ENCODE measurements around the gene GPX4. TPM values are rescaled to one million over a fixed set of nuclear protein-coding genes. Genes with fewer than 3 reads are reported as not detected.

Gene GPX4
- total and polyA plus RNA-seq, 2 donors (not counting 3 experiments of a cell fraction or from before 2014, with no cell fraction given): 469 to 1,136 TPM

- dilution Hi-C loops (cut with MboI; ENCODE audit: extremely low pct_ligation_motif_present, low sequenced_read_pairs) (no loop called here), intact Hi-C loops (cut with micrococcal nuclease) (loop anchor here (5.0 to 10.0 kb wide), 2 partner anchors 82 to 175 kb away; no protein-coding TSS in a partner anchor)
- POLR2A ChIA-PET: no interaction called here
- no peaks in the 10 kb centered on the region for H4K20me1 ChIP-seq (replicated peaks; ENCODE audit: control insufficient read depth, extremely low read depth, insufficient read depth, low read length)
- BruUV-seq (replicated peaks): no TSS peak
- H3K9ac ChIP-seq (replicated peaks; ENCODE audit: extremely low read depth, insufficient read depth, low read length): no peak overlapping the region
- peaks cover 16% of the 10 kb centered on the region for H3K79me2 ChIP-seq (ENCODE audit: control insufficient read depth, insufficient read depth, low read length)
- H3K9me1 ChIP-seq (replicated peaks; ENCODE audit: control insufficient read depth, extremely low read depth, insufficient read depth, low read length): no peaks in the 10 kb centered on the region
- peaks cover 11 to 41% of the 10 kb centered on the region in 2 experiments for H3K36me3 ChIP-seq (ENCODE audit: control insufficient read depth in 2 of 2, extremely low read depth in 1 of 2, insufficient read depth in 2 of 2, low read length in 2 of 2)
- DNase-seq (ENCODE audit: low read depth, low spot score) (no peak), FAIRE-seq (no peak)
- H3K4me1 ChIP-seq (ENCODE audit: control insufficient read depth, extremely low read depth, insufficient read depth, low read length): peaks cover 8% of the 10 kb centered on the region
- no peak overlapping the region for H3K27ac ChIP-seq (ENCODE audit: insufficient read depth, low read depth, low read length)
- H3K4me2 ChIP-seq (ENCODE audit: insufficient read depth, low read length): no peak overlapping the region
- no peak for TF ChIP-seq FOS (IDR thresholded peaks at IDR 0.05; ENCODE audit: borderline replicate concordance, insufficient read depth, low read length)
- no peak for TF ChIP-seq POLR2AphosphoS5 (IDR thresholded peaks at IDR 0.05; ENCODE audit: insufficient read depth, low read depth, low read length)
- no peak for TF ChIP-seq POLR2A (IDR thresholded peaks at IDR 0.05; ENCODE audit: low read depth, low read length)
- no peak for TF ChIP-seq JUN (IDR thresholded peaks at IDR 0.05; ENCODE audit: borderline replicate concordance, insufficient read depth, insufficient read length, low read depth)
- no peak for TF ChIP-seq CTCF (IDR thresholded peaks at IDR 0.05; ENCODE audit: extremely low read depth in 1 of 2, insufficient read depth in 1 of 2, low read depth in 1 of 2, low read length in 2 of 2)
- no peak for TF ChIP-seq MYC (IDR thresholded peaks at IDR 0.05; ENCODE audit: low read depth, low read length)
- no peak for TF ChIP-seq GATA2 (IDR thresholded peaks at IDR 0.05; ENCODE audit: insufficient read depth, insufficient read length, low read depth, low read length)
- TF ChIP-seq MAX (IDR thresholded peaks at IDR 0.05; ENCODE audit: insufficient read depth, insufficient read length): no peak
- TF ChIP-seq EZH2 (IDR thresholded peaks at IDR 0.05; ENCODE audit: borderline replicate concordance, low read depth, low read length, severe bottlenecking): no peak
- H3K9me3 ChIP-seq (replicated peaks; ENCODE audit: control insufficient read depth, insufficient read depth, low read length): no peaks in the 10 kb centered on the region
- no peaks in the 10 kb centered on the region for H3K27me3 ChIP-seq (ENCODE audit: control insufficient read depth in 2 of 2, insufficient read depth in 2 of 2, low read length in 2 of 2)
- H3K4me3 ChIP-seq (replicated peaks in 1 of 3; ENCODE audit: insufficient read depth in 1 of 3, low read depth in 1 of 3, low read length in 3 of 3): no peak overlapping the region
- CTCF ChIA-PET: no interaction called here
- no peak overlapping the region for H2AFZ ChIP-seq (ENCODE audit: low read depth, low read length)
Measured at GRCh38 chr19:1109697-1110671, 6.2 kb downstream of the GPX4 start.

Data from endothelial cell of umbilical vein (primary cell).